MM.1S (cell line): Measurements from ENCODE around the gene RSPH6A.

Experiments
- DNase-seq: peaks from one replicate; pipeline ENCODE4 v3.0.0-alpha.2; 2015
- H2AFZ ChIP-seq: fragments of 300-600 bp; sonication (generic); 2 replicates; pipeline ENCODE4 v1.6.0; 2016; ENCODE audit warnings: antibody characterized with exemption, low read length
- H3F3A ChIP-seq: fragments of 300-600 bp; sonication (generic); 2 replicates; pipeline ENCODE4 v1.6.1; 2016; ENCODE audit warnings: mild to moderate bottlenecking, antibody characterized with exemption, low read length, moderate library complexity, mixed read lengths; ENCODE audit not compliant: insufficient read depth
- H3K27ac ChIP-seq: fragments of 300-600 bp; sonication (generic); 2 replicates; pipeline ENCODE4 v1.5.1; 2016; ENCODE audit warnings: mild to moderate bottlenecking, low read length
- H3K27me3 ChIP-seq: fragments of 300-600 bp; sonication (generic); replicated peaks from 2 replicates; pipeline ENCODE4 v1.6.0; 2016; ENCODE audit warnings: low read length; ENCODE audit not compliant: insufficient read depth
- H3K36me3 ChIP-seq: fragments of 300-600 bp; sonication (generic); replicated peaks from 2 replicates; pipeline ENCODE4 v1.6.1; 2016; ENCODE audit warnings: mild to moderate bottlenecking, low read length, mixed read lengths; ENCODE audit not compliant: insufficient read depth
- H3K4me1 ChIP-seq: fragments of 300-600 bp; sonication (generic); 2 replicates; pipeline ENCODE4 v1.6.1; 2016; ENCODE audit warnings: low read length, mixed read lengths
- H3K4me2 ChIP-seq: fragments of 300-600 bp; sonication (generic); 2 replicates; pipeline ENCODE4 v1.6.0; 2016; ENCODE audit warnings: low read depth, low read length
- H3K4me3 ChIP-seq: fragments of 300-600 bp; sonication (generic); 2 replicates; pipeline ENCODE4 v1.5.1; 2016; ENCODE audit warnings: low read length, mixed read lengths
- H3K79me2 ChIP-seq: fragments of 300-600 bp; sonication (generic); 2 replicates; pipeline ENCODE4 v1.6.1; 2016; ENCODE audit warnings: mixed run types, low read length, mixed read lengths
- H3K9ac ChIP-seq: fragments of 300-600 bp; sonication (generic); 2 replicates; pipeline ENCODE4 v1.6.1; 2016; ENCODE audit warnings: low read length, mixed read lengths
- H3K9me2 ChIP-seq: fragments of 300-600 bp; sonication (generic); replicated peaks from 2 replicates; pipeline ENCODE4 v1.6.1; 2016; ENCODE audit warnings: mild to moderate bottlenecking, low read length, mixed read lengths; ENCODE audit not compliant: insufficient read depth
- H3K9me3 ChIP-seq: fragments of 300-600 bp; sonication (generic); replicated peaks from 2 replicates; pipeline ENCODE4 v1.6.1; 2016; ENCODE audit warnings: mild to moderate bottlenecking, low read length, mixed read lengths; ENCODE audit not compliant: insufficient read depth
- H4K20me1 ChIP-seq: fragments of 300-600 bp; sonication (generic); 2 replicates; pipeline ENCODE4 v1.6.1; 2016; ENCODE audit warnings: mild to moderate bottlenecking, low read length, moderate library complexity, mixed read lengths; ENCODE audit not compliant: insufficient read depth
- CTCF ChIP-seq: fragments of 300-600 bp; sonication (generic); IDR thresholded peaks from 2 replicates; pipeline ENCODE4 v1.5.1; 2016; ENCODE audit warnings: antibody characterized with exemption, low read length, mixed read lengths
- EZH2 ChIP-seq: fragments of 300-600 bp; sonication (generic); optimal IDR thresholded peaks from 2 replicates; pipeline ENCODE3; 2017; ENCODE audit warnings: low read depth, mild to moderate bottlenecking, antibody characterized with exemption, low read length, mixed read lengths
- EZH2phosphoT487 ChIP-seq: fragments of 300-600 bp; sonication (generic); IDR thresholded peaks from 2 replicates; pipeline ENCODE4 v1.6.1; 2018; ENCODE audit warnings: antibody characterized with exemption, low read length

The RSPH6A gene

DNA sequence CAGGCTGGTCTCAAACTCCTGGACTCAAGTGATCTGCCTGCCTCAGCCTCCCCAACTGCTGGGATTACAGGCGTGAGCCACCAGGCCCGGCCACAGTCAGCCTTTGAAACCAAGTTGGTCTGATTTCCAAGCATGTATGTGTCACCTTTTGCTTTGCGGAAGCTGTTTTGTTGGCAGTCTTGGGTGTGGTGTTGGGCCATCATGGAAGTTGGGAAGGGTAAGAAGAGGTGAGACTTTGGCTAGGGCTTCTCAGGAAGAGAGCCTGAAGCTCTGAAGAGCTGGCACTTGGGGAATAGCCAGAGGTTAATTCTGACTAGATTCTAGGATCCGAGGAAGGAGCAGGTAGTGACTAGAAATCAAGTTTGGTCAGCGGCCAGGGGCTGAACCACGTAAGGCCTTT lies 2.8 kb downstream of the RSPH6A start:
- Histone ChIP-seq H3K9me2 (no peaks in the 10 kb centered on the region), H2AFZ (no peak overlapping the region), H3F3A (peaks cover 7% of the 10 kb centered on the region), H4K20me1 (no peaks in the 10 kb centered on the region), H3K27me3 (no peaks in the 10 kb centered on the region), H3K4me2 (no peak overlapping the region), H3K9ac (no peak overlapping the region), H3K36me3 (no peaks in the 10 kb centered on the region), H3K9me3 (no peaks in the 10 kb centered on the region), H3K4me3 (no peak overlapping the region), H3K27ac (no peak overlapping the region), H3K79me2 (no peaks in the 10 kb centered on the region), H3K4me1 (peaks cover 12% of the 10 kb centered on the region)
- DNase-seq: no peak
- TF ChIP-seq CTCF: no peak
- TF ChIP-seq EZH2phosphoT487: no peak
- TF ChIP-seq EZH2: no peak

- peaks cover 12% of the 10 kb centered on the region for H3K4me1 ChIP-seq
- H3K27me3 ChIP-seq: no peaks in the 10 kb centered on the region
- H3K36me3 ChIP-seq: no peaks in the 10 kb centered on the region
- no peaks in the 10 kb centered on the region for H3K9me3 ChIP-seq
- H3K9ac ChIP-seq: peak overlapping the region; percentile 38
- DNase-seq: peak; percentile 82
- H3K4me2 ChIP-seq: peak overlapping the region; percentile 61
- H3K9me2 ChIP-seq: no peaks in the 10 kb centered on the region
- peaks cover 7% of the 10 kb centered on the region for H3F3A ChIP-seq
- TF ChIP-seq EZH2 (no peak), EZH2phosphoT487 (no peak), CTCF (no peak)
- no peaks in the 10 kb centered on the region for H4K20me1 ChIP-seq
- peak overlapping the region; percentile 15; the same call in 1 of the 2 replicates for H3K4me3 ChIP-seq
- H3K79me2 ChIP-seq: no peaks in the 10 kb centered on the region
- H2AFZ ChIP-seq: peak overlapping the region; percentile 87
- H3K27ac ChIP-seq: peak overlapping the region; percentile 79
These were observed 5.4 kb downstream of the RSPH6A start for GRCh38 chr19:45809643-45810159.

- no peak for DNase-seq
- H3K4me3 ChIP-seq: no peak overlapping the region
- H3K4me2 ChIP-seq: no peak overlapping the region
- no peak overlapping the region for H3K9ac ChIP-seq
- H3K9me3 ChIP-seq: no peaks in the 10 kb centered on the region
- H3K79me2 ChIP-seq: no peaks in the 10 kb centered on the region
- H3F3A ChIP-seq: peaks cover 7% of the 10 kb centered on the region
- no peak overlapping the region for H2AFZ ChIP-seq
- TF ChIP-seq CTCF (no peak), EZH2 (no peak), EZH2phosphoT487 (no peak)
- H3K4me1 ChIP-seq: peaks cover 12% of the 10 kb centered on the region
- no peak overlapping the region for H3K27ac ChIP-seq
- H3K27me3 ChIP-seq: no peaks in the 10 kb centered on the region
- no peaks in the 10 kb centered on the region for H3K9me2 ChIP-seq
- no peaks in the 10 kb centered on the region for H3K36me3 ChIP-seq
- H4K20me1 ChIP-seq: no peaks in the 10 kb centered on the region
These were observed 9.4 kb downstream of the RSPH6A start for GRCh38 chr19:45805719-45806118.
